Loucy (cell line): ENCODE data around the gene SLC46A3.

Source experiments
- H2AFZ ChIP-seq: fragments of 200-600 bp; sonication (generic); 2 replicates; pipeline ENCODE4 v1.6.0; 2016; ENCODE audit warnings: antibody characterized with exemption, mild to moderate bottlenecking, low read length, moderate library complexity
- H3F3A ChIP-seq: fragments of 200-600 bp; 2 replicates; pipeline ENCODE4 v1.6.0; 2016; ENCODE audit warnings: antibody characterized with exemption, low read depth, mild to moderate bottlenecking
- H3K27me3 ChIP-seq: fragments of 200-600 bp; sonication (generic); 2 replicates; pipeline ENCODE4 v1.6.1; 2014; ENCODE audit warnings: low read length, mild to moderate bottlenecking; ENCODE audit not compliant: insufficient read depth, poor library complexity, severe bottlenecking
- H3K36me3 ChIP-seq: fragments of 200-600 bp; sonication (generic); 2 replicates; pipeline ENCODE4 v1.6.1; 2016; ENCODE audit warnings: low read length; ENCODE audit not compliant: insufficient read depth
- H3K4me1 ChIP-seq: fragments of 200-600 bp; sonication (generic); 2 replicates; pipeline ENCODE4 v1.5.1; 2014; ENCODE audit warnings: low read length, mild to moderate bottlenecking; ENCODE audit not compliant: insufficient read depth, poor library complexity, severe bottlenecking
- H3K4me2 ChIP-seq: fragments of 200-600 bp; sonication (generic); 2 replicates; pipeline ENCODE4 v1.6.0; 2014; ENCODE audit warnings: antibody characterized with exemption, low read length, low read depth, mild to moderate bottlenecking; ENCODE audit not compliant: poor library complexity, severe bottlenecking
- H3K4me3 ChIP-seq: fragments of 200-600 bp; sonication (generic); 2 replicates; pipeline ENCODE4 v1.5.1; 2014; ENCODE audit warnings: low read length, mild to moderate bottlenecking, mixed read lengths; ENCODE audit not compliant: poor library complexity, severe bottlenecking
- H3K79me2 ChIP-seq: fragments of 200-600 bp; sonication (generic); 2 replicates; pipeline ENCODE4 v1.6.1; 2014; ENCODE audit warnings: low read length; ENCODE audit not compliant: insufficient read depth
- H3K9ac ChIP-seq: fragments of 200-600 bp; sonication (generic); 2 replicates; pipeline ENCODE4 v1.6.0; 2014; ENCODE audit warnings: mild to moderate bottlenecking, low read depth, low read length, moderate library complexity; ENCODE audit not compliant: poor library complexity, severe bottlenecking
- H3K9me2 ChIP-seq: fragments of 200-600 bp; sonication (generic); replicated peaks from 2 replicates; pipeline ENCODE4 v1.6.1; 2016; ENCODE audit warnings: low read depth, low read length, mixed read lengths
- H3K9me3 ChIP-seq: fragments of 200-600 bp; sonication (generic); 2 replicates; pipeline ENCODE4 v1.6.1; 2014; ENCODE audit warnings: mild to moderate bottlenecking, antibody characterized with exemption, low read length, low read depth; ENCODE audit not compliant: insufficient read depth
- H4K20me1 ChIP-seq: fragments of 200-600 bp; sonication (generic); 2 replicates; pipeline ENCODE4 v1.6.0; 2014; ENCODE audit warnings: antibody characterized with exemption, low read length, mild to moderate bottlenecking; ENCODE audit not compliant: insufficient read depth, poor library complexity, severe bottlenecking
- CTCF ChIP-seq: fragments of 200-600 bp; sonication (generic); conservative IDR thresholded peaks from 2 replicates; pipeline ENCODE4 v1.5.1; 2014; ENCODE audit warnings: mild to moderate bottlenecking, antibody characterized with exemption, low read length
- EZH2phosphoT487 ChIP-seq: fragments of 200-600 bp; IDR thresholded peaks from 2 replicates; pipeline ENCODE4 v1.6.1; 2018; ENCODE audit warnings: antibody characterized with exemption, mild to moderate bottlenecking, moderate library complexity, borderline replicate concordance

SLC46A3 gene

DNA sequence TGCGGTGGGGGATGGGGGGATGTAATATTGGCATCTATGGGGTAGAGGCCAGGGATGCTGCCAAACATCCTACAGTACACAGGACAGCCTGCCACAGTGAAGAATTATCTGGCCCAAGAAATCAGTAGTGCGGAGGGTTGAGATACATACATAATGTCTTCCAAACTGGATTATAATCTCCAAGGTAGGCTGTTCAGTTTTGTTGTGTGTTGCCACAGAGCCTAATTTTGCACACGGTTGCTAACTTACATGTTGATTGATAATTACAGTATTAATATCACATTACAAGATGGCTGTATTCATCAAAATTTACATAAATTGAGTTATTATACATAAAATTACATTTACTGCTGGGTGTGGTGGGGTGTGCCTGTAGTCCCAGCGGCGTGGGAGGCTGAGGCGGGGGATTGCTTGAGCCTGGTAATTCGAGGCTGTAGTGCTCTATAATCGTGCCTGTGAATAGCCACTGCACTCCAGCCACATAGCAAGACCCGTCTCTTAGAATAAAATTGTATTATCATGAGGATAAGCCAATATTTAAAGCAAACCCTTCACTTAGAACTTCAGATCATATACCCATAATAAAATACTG, 51.8 kb downstream of the SLC46A3 start:
- no peak overlapping the region for H2AFZ ChIP-seq
- H4K20me1 ChIP-seq, result peaks cover 34% of the 10 kb centered on the region
- H3K4me3 ChIP-seq, result no peak overlapping the region
- peaks cover 4% of the 10 kb centered on the region for H3K4me1 ChIP-seq
- TF ChIP-seq EZH2phosphoT487, result no peak
- TF ChIP-seq CTCF, result no peak
- H3K4me2 ChIP-seq, result peak overlapping the region; percentile 7
- peaks cover 45% of the 10 kb centered on the region for H3K79me2 ChIP-seq
- H3K36me3 ChIP-seq, result peaks cover 80% of the 10 kb centered on the region
- no peaks in the 10 kb centered on the region for H3F3A ChIP-seq
- no peaks in the 10 kb centered on the region for H3K9me3 ChIP-seq
- no peaks in the 10 kb centered on the region for H3K9me2 ChIP-seq
- no peaks in the 10 kb centered on the region for H3K27me3 ChIP-seq
- H3K9ac ChIP-seq, result no peak overlapping the region

GRCh38 chr13:28659621-28659970, 59.2 kb downstream of the SLC46A3 start:
- H3F3A ChIP-seq, result no peaks in the 10 kb centered on the region
- H3K9me2 ChIP-seq, result no peaks in the 10 kb centered on the region
- H3K9ac ChIP-seq, result peak overlapping the region; percentile 85
- H2AFZ ChIP-seq, result peak overlapping the region; percentile 78
- peaks cover 80% of the 10 kb centered on the region for H3K79me2 ChIP-seq
- H3K9me3 ChIP-seq, result no peaks in the 10 kb centered on the region
- peaks cover 11% of the 10 kb centered on the region for H3K36me3 ChIP-seq
- peak overlapping the region; percentile 91 for H3K4me3 ChIP-seq
- H3K27me3 ChIP-seq, result no peaks in the 10 kb centered on the region
- H4K20me1 ChIP-seq, result peaks cover 52% of the 10 kb centered on the region
- peak overlapping the region; percentile 98 for H3K4me2 ChIP-seq
- H3K4me1 ChIP-seq, result peaks cover 55% of the 10 kb centered on the region
- TF ChIP-seq EZH2phosphoT487 (no peak), CTCF (no peak)

- Histone ChIP-seq H3K9me2 (no peaks in the 10 kb centered on the region), H2AFZ (peak within 1 kb of the TSS; percentile 78), H3F3A (no peaks in the 10 kb centered on the region), H3K27me3 (no peaks in the 10 kb centered on the region), H3K9me3 (no peaks in the 10 kb centered on the region), H3K4me2 (peak within 1 kb of the TSS; percentile 98), H3K79me2 (peaks cover 80% of the 10 kb centered on the region), H3K36me3 (peaks cover 7% of the 10 kb centered on the region; the same call in 1 of the 2 replicates), H3K4me3 (peak within 1 kb of the TSS; percentile 91), H4K20me1 (peaks cover 52% of the 10 kb centered on the region), H3K9ac (peak within 1 kb of the TSS; percentile 85), H3K4me1 (peaks cover 55% of the 10 kb centered on the region)
- peak; percentile 23; the same call in 1 of the 2 replicates for TF ChIP-seq CTCF
- no peak for TF ChIP-seq EZH2phosphoT487
Observed at GRCh38 chr13:28658796-28659620, 59.8 kb downstream of the SLC46A3 start, which contains the start of gene POMP. TSS of gene POMP (plus strand) at chr13:28659130. CDS start at chr13:28659185, 55 bp downstream.
